MM.1S (cell line): ENCODE data around the gene CFAP74.

Source experiments
- DNase-seq: peaks from one replicate; pipeline ENCODE4 v3.0.0-alpha.2; 2015
- H2AFZ ChIP-seq: fragments of 300-600 bp; sonication (generic); 2 replicates; pipeline ENCODE4 v1.6.0; 2016; ENCODE audit warnings: antibody characterized with exemption, low read length
- H3F3A ChIP-seq: fragments of 300-600 bp; sonication (generic); 2 replicates; pipeline ENCODE4 v1.6.1; 2016; ENCODE audit warnings: mild to moderate bottlenecking, antibody characterized with exemption, low read length, moderate library complexity, mixed read lengths; ENCODE audit not compliant: insufficient read depth
- H3K27ac ChIP-seq: fragments of 300-600 bp; sonication (generic); 2 replicates; pipeline ENCODE4 v1.5.1; 2016; ENCODE audit warnings: mild to moderate bottlenecking, low read length
- H3K27me3 ChIP-seq: fragments of 300-600 bp; sonication (generic); replicated peaks from 2 replicates; pipeline ENCODE4 v1.6.0; 2016; ENCODE audit warnings: low read length; ENCODE audit not compliant: insufficient read depth
- H3K36me3 ChIP-seq: fragments of 300-600 bp; sonication (generic); replicated peaks from 2 replicates; pipeline ENCODE4 v1.6.1; 2016; ENCODE audit warnings: mild to moderate bottlenecking, low read length, mixed read lengths; ENCODE audit not compliant: insufficient read depth
- H3K4me1 ChIP-seq: fragments of 300-600 bp; sonication (generic); 2 replicates; pipeline ENCODE4 v1.6.1; 2016; ENCODE audit warnings: low read length, mixed read lengths
- H3K4me2 ChIP-seq: fragments of 300-600 bp; sonication (generic); 2 replicates; pipeline ENCODE4 v1.6.0; 2016; ENCODE audit warnings: low read depth, low read length
- H3K4me3 ChIP-seq: fragments of 300-600 bp; sonication (generic); 2 replicates; pipeline ENCODE4 v1.5.1; 2016; ENCODE audit warnings: low read length, mixed read lengths
- H3K79me2 ChIP-seq: fragments of 300-600 bp; sonication (generic); 2 replicates; pipeline ENCODE4 v1.6.1; 2016; ENCODE audit warnings: mixed run types, low read length, mixed read lengths
- H3K9ac ChIP-seq: fragments of 300-600 bp; sonication (generic); 2 replicates; pipeline ENCODE4 v1.6.1; 2016; ENCODE audit warnings: low read length, mixed read lengths
- H3K9me2 ChIP-seq: fragments of 300-600 bp; sonication (generic); replicated peaks from 2 replicates; pipeline ENCODE4 v1.6.1; 2016; ENCODE audit warnings: mild to moderate bottlenecking, low read length, mixed read lengths; ENCODE audit not compliant: insufficient read depth
- H3K9me3 ChIP-seq: fragments of 300-600 bp; sonication (generic); replicated peaks from 2 replicates; pipeline ENCODE4 v1.6.1; 2016; ENCODE audit warnings: mild to moderate bottlenecking, low read length, mixed read lengths; ENCODE audit not compliant: insufficient read depth
- H4K20me1 ChIP-seq: fragments of 300-600 bp; sonication (generic); 2 replicates; pipeline ENCODE4 v1.6.1; 2016; ENCODE audit warnings: mild to moderate bottlenecking, low read length, moderate library complexity, mixed read lengths; ENCODE audit not compliant: insufficient read depth
- EZH2 ChIP-seq: fragments of 300-600 bp; sonication (generic); optimal IDR thresholded peaks from 2 replicates; pipeline ENCODE3; 2017; ENCODE audit warnings: low read depth, mild to moderate bottlenecking, antibody characterized with exemption, low read length, mixed read lengths
- EZH2phosphoT487 ChIP-seq: fragments of 300-600 bp; sonication (generic); IDR thresholded peaks from 2 replicates; pipeline ENCODE4 v1.6.1; 2018; ENCODE audit warnings: antibody characterized with exemption, low read length
- TF ChIP-seq, protein P1 (sequence below): fragments of 300-600 bp; sonication (generic); IDR thresholded peaks from 2 replicates; pipeline ENCODE4 v1.5.1; 2016; ENCODE audit warnings: antibody characterized with exemption, low read length, mixed read lengths

Gene CFAP74

DNA sequence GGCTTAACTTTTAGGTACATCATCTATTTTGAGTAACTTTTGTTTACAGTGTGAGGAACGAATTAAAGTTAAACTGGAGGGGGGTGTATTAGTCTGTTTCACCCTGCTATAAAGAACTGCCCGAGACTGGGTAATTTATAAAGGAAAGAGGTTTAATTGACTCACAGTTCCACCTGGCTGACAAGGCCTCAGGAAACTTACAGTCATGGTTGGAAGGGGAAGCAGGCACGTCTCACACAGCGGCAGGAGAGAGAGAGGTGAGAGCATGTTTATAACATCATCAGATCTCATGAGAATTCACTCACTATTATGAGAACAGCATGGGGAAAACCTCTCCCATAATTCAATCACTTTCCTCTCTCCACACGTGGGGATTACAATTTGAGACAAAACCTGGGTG is 52.6 kb downstream of the CFAP74 start:
- no peak overlapping the region for H3K4me3 ChIP-seq
- no peak for DNase-seq
- no peaks in the 10 kb centered on the region for H3K9me2 ChIP-seq
- no peaks in the 10 kb centered on the region for H3F3A ChIP-seq
- H3K27ac ChIP-seq: no peak overlapping the region
- H2AFZ ChIP-seq: no peak overlapping the region
- H3K9ac ChIP-seq: no peak overlapping the region
- no peaks in the 10 kb centered on the region for H4K20me1 ChIP-seq
- peaks cover 91% of the 10 kb centered on the region for H3K27me3 ChIP-seq
- H3K36me3 ChIP-seq: no peaks in the 10 kb centered on the region
- H3K9me3 ChIP-seq: no peaks in the 10 kb centered on the region
- H3K4me1 ChIP-seq: no peaks in the 10 kb centered on the region
- no peak overlapping the region for H3K4me2 ChIP-seq
- TF ChIP-seq, protein P1, sequence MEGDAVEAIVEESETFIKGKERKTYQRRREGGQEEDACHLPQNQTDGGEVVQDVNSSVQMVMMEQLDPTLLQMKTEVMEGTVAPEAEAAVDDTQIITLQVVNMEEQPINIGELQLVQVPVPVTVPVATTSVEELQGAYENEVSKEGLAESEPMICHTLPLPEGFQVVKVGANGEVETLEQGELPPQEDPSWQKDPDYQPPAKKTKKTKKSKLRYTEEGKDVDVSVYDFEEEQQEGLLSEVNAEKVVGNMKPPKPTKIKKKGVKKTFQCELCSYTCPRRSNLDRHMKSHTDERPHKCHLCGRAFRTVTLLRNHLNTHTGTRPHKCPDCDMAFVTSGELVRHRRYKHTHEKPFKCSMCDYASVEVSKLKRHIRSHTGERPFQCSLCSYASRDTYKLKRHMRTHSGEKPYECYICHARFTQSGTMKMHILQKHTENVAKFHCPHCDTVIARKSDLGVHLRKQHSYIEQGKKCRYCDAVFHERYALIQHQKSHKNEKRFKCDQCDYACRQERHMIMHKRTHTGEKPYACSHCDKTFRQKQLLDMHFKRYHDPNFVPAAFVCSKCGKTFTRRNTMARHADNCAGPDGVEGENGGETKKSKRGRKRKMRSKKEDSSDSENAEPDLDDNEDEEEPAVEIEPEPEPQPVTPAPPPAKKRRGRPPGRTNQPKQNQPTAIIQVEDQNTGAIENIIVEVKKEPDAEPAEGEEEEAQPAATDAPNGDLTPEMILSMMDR: no peak
- no peaks in the 10 kb centered on the region for H3K79me2 ChIP-seq

GRCh38 chr1:1948783-1949182 is 54.8 kb downstream of the CFAP74 start:
- Histone ChIP-seq H3K79me2 (no peaks in the 10 kb centered on the region), H3K27ac (no peak overlapping the region), H4K20me1 (no peaks in the 10 kb centered on the region), H3K9me2 (no peaks in the 10 kb centered on the region), H3K4me3 (no peak overlapping the region), H2AFZ (no peak overlapping the region), H3K4me2 (no peak overlapping the region), H3K9me3 (no peaks in the 10 kb centered on the region), H3F3A (no peaks in the 10 kb centered on the region), H3K9ac (no peak overlapping the region), H3K4me1 (no peaks in the 10 kb centered on the region), H3K36me3 (no peaks in the 10 kb centered on the region), H3K27me3 (peaks cover 90% of the 10 kb centered on the region)
- TF ChIP-seq, protein P1: no peak
- TF ChIP-seq EZH2phosphoT487: no peak
- no peak for TF ChIP-seq EZH2
- DNase-seq: no peak

- no peak overlapping the region for H3K27ac ChIP-seq
- H3K4me2 ChIP-seq: no peak overlapping the region
- no peaks in the 10 kb centered on the region for H4K20me1 ChIP-seq
- no peak overlapping the region for H3K9ac ChIP-seq
- no peaks in the 10 kb centered on the region for H3K4me1 ChIP-seq
- DNase-seq: no peak
- H3K79me2 ChIP-seq: no peaks in the 10 kb centered on the region
- no peaks in the 10 kb centered on the region for H3K9me2 ChIP-seq
- H3K27me3 ChIP-seq: peaks cover 91% of the 10 kb centered on the region
- no peaks in the 10 kb centered on the region for H3K9me3 ChIP-seq
- no peaks in the 10 kb centered on the region for H3K36me3 ChIP-seq
- TF ChIP-seq EZH2phosphoT487 (no peak), EZH2 (no peak)
- TF ChIP-seq, protein P1: no peak
- H3F3A ChIP-seq: no peaks in the 10 kb centered on the region
- H2AFZ ChIP-seq: no peak overlapping the region
- H3K4me3 ChIP-seq: no peak overlapping the region
Observed at GRCh38 chr1:1947493-1947892, 56.1 kb downstream of the CFAP74 start.

- Histone ChIP-seq H3K9me2 (no peaks in the 10 kb centered on the region), H3K4me2 (no peak overlapping the region), H3K27me3 (peaks cover 91% of the 10 kb centered on the region), H4K20me1 (no peaks in the 10 kb centered on the region), H3K4me3 (no peak overlapping the region), H3K27ac (no peak overlapping the region), H3K79me2 (no peaks in the 10 kb centered on the region), H3F3A (no peaks in the 10 kb centered on the region), H3K36me3 (no peaks in the 10 kb centered on the region), H3K9ac (no peak overlapping the region), H3K9me3 (no peaks in the 10 kb centered on the region), H3K4me1 (no peaks in the 10 kb centered on the region), H2AFZ (no peak overlapping the region)
- no peak for DNase-seq
- no peak for TF ChIP-seq EZH2phosphoT487
- TF ChIP-seq, protein P1: no peak
- no peak for TF ChIP-seq EZH2
Observed at GRCh38 chr1:1946540-1946939, 57.0 kb downstream of the CFAP74 start.
